Stimulated activated CD8-positive, alpha-beta memory T cell treated with anti-CD3 and anti-CD28 coated beads, Interleukin-4, amount 100 ng/mL, for 1 hour (primary cell): ENCODE measurements around the gene MAPRE3.
A peak's percentile ranks its signal among the peaks of the same experiment; 100 is the strongest.
"Not testable (repeated sequence)": the region's sequence is repeated elsewhere in the genome, so short reads cannot be mapped to it uniquely, and the experiment has no call there.

Source experiments
- DNase-seq, 2 donors: peaks; one replicate each; pipeline ENCODE4 v3.0.0-alpha.2; 2020; ENCODE audit warnings: low read depth in 2 of 2, low spot score in 1 of 2

The MAPRE3 gene

GRCh38 chr2:26970244-26970927 lies at the start of gene MAPRE3:
Gene MAPRE3 (plus strand): TSS chr2:26970637. CDS start chr2:27022219, 51,582 bp downstream.
- peak; percentile 46 to 55 for DNase-seq

- DNase-seq = no peak
Measured at GRCh38 chr2:26921323-26921722, 49.1 kb upstream of the MAPRE3 start.

- DNase-seq = peak in 1 of 2 donors; percentile 13
Measured at GRCh38 chr2:26922405-26923188, 47.8 kb upstream of the MAPRE3 start.

GRCh38 chr2:26923189-26923466 lies 47.3 kb upstream of the MAPRE3 start:
- DNase-seq = not testable (repeated sequence)

GRCh38 chr2:26924731-26925099 lies 45.7 kb upstream of the MAPRE3 start:
- DNase-seq = no peak

- DNase-seq = no peak
Measured at GRCh38 chr2:26925100-26925791, 45.2 kb upstream of the MAPRE3 start.

GRCh38 chr2:26927221-26927620 lies 43.2 kb upstream of the MAPRE3 start:
- no peak for DNase-seq

GRCh38 chr2:26932974-26933373 lies 37.5 kb upstream of the MAPRE3 start:
- DNase-seq = no peak

GRCh38 chr2:26933431-26934334 lies 36.8 kb upstream of the MAPRE3 start:
- no peak for DNase-seq

GRCh38 chr2:26934335-26934724 lies 36.1 kb upstream of the MAPRE3 start:
- no peak for DNase-seq

- DNase-seq = no peak
Measured at GRCh38 chr2:26934985-26935384, 35.5 kb upstream of the MAPRE3 start.

GRCh38 chr2:26936855-26937254 lies 33.6 kb upstream of the MAPRE3 start:
- DNase-seq = no peak

GRCh38 chr2:26938399-26939118 lies 31.9 kb upstream of the MAPRE3 start:
- DNase-seq = no peak

- no peak for DNase-seq
Measured at GRCh38 chr2:26940001-26940400, 30.4 kb upstream of the MAPRE3 start.

- DNase-seq = no peak
Measured at GRCh38 chr2:26941486-26941885, 29.0 kb upstream of the MAPRE3 start.

- peak; percentile 19 to 36 for DNase-seq
Measured at GRCh38 chr2:26942543-26943295, 27.7 kb upstream of the MAPRE3 start.

- DNase-seq = no peak
Measured at GRCh38 chr2:26945991-26946750, 24.3 kb upstream of the MAPRE3 start.

- DNase-seq = no peak
Measured at GRCh38 chr2:26946841-26947784, 23.3 kb upstream of the MAPRE3 start.
